ENCODE data around the gene PGP.

The PGP gene

DNA sequence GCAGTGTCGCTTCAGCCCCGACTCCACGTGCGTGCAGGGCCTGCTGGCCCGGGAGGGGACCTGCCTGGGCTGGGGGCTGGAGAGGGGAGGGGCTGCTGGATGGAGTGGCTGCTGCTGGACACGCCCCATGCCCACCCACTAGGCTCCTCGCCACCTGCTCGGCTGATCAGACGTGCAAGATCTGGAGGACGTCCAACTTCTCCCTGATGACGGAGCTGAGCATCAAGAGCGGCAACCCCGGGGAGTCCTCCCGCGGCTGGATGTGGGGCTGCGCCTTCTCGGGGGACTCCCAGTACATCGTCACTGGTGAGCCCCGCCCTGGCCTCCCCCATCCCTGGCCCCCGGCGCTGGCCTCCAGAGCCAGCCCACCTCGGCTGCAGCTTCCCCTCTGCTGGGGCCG is 6.3 kb downstream of the PGP start:
- no peak for DNase-seq (ENCODE audit: low read depth)
- TF ChIP-seq, protein P1, sequence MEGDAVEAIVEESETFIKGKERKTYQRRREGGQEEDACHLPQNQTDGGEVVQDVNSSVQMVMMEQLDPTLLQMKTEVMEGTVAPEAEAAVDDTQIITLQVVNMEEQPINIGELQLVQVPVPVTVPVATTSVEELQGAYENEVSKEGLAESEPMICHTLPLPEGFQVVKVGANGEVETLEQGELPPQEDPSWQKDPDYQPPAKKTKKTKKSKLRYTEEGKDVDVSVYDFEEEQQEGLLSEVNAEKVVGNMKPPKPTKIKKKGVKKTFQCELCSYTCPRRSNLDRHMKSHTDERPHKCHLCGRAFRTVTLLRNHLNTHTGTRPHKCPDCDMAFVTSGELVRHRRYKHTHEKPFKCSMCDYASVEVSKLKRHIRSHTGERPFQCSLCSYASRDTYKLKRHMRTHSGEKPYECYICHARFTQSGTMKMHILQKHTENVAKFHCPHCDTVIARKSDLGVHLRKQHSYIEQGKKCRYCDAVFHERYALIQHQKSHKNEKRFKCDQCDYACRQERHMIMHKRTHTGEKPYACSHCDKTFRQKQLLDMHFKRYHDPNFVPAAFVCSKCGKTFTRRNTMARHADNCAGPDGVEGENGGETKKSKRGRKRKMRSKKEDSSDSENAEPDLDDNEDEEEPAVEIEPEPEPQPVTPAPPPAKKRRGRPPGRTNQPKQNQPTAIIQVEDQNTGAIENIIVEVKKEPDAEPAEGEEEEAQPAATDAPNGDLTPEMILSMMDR (IDR thresholded peaks at IDR 0.05; ENCODE audit: low read depth, low read length, missing control alignments) = no peak
- H3K4me3 ChIP-seq (ENCODE audit: low read depth, low read length) = no peak overlapping the region

DNA sequence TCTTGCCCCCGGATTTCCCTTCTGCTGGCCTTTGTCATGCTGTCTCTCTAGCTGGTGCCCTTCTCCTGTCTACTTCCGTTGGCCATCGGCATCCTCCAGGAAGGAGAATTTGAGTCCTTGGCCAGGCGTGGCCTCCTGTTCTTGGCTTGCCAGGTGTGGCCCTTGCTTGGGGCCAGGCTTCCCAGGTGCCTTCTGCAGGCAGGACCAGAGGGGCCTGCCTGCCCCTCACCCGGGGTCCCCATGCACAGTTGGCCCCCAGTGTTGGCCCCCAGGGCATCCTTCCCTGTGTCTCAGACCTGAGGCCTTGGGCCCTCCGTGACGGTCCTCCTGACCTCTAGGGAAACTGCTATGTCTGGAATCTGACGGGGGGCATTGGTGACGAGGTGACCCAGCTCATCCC is 6.8 kb downstream of the PGP start:
- TF ChIP-seq, protein P1 (IDR thresholded peaks at IDR 0.05; ENCODE audit: low read depth, low read length, missing control alignments) = no peak
- H3K4me3 ChIP-seq (ENCODE audit: low read depth, low read length) = no peak overlapping the region
- no peak for DNase-seq (ENCODE audit: low read depth)

DNA sequence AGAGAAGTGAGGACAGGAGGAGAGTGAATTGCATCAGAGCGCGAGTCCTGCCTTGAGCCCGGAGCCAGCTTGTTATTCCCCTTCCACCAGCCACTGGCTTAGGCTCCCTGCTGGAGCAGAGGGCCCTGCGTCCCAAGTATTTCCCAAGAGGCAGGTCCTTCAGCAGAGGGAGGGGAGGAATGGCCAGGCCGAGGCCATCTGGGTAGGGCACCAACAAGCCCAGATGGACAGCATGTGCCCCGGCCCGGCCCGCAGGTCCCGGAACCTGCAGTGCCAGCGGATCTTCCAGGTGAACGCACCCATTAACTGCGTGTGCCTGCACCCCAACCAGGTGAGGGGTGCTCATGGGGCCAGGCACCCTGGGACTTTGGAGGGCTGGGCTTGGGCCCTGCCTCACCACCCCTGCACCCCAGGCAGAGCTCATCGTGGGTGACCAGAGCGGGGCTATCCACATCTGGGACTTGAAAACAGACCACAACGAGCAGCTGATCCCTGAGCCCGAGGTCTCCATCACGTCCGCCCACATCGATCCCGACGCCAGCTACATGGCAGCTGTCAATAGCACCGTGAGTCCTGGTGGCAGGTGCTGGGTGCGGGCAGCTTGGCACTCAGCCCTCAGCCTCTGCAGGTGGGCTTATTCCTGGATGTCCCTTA is 7.7 kb downstream of the PGP start:
- H3K4me3 ChIP-seq (ENCODE audit: low read depth, low read length) = peak overlapping the region; percentile 58; the same call in 1 of the 2 replicates
- TF ChIP-seq, protein P1 (IDR thresholded peaks at IDR 0.05; ENCODE audit: low read depth, low read length, missing control alignments) = no peak
- DNase-seq (ENCODE audit: low read depth) = no peak

DNA sequence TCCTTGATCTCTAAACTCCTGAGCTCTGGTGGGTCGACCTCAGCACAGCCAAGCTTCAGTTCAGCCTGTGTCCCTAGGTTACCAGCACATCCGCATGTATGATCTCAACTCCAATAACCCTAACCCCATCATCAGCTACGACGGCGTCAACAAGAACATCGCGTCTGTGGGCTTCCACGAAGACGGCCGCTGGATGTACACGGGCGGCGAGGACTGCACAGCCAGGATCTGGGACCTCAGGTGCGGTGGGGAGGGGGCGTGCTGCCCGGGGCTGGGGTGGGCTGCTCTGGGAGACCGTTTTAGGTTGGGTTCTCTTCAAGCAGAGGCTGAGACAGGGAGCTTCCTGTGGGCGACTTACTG is 8.2 kb downstream of the PGP start:
- TF ChIP-seq, protein P1 (IDR thresholded peaks at IDR 0.05; ENCODE audit: low read depth, low read length, missing control alignments) = no peak
- H3K4me3 ChIP-seq (ENCODE audit: low read depth, low read length) = peak overlapping the region; percentile 58
- DNase-seq (ENCODE audit: low read depth) = no peak

DNA sequence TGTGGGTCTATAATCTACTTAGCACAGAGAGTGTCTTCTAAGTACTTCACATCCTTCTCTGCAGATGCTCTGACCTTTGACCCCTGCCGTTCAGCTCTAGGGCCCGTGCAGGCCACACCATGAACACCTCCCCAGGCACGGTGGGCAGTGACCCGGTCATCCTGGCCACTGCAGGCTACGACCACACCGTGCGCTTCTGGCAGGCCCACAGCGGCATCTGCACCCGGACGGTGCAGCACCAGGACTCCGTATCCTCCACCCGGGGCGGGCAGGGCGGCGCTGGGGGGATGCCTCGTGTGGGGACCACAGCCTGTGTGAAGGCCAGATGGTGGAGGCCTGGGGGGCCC is 8.7 kb downstream of the PGP start:
- TF ChIP-seq, protein P1 (IDR thresholded peaks at IDR 0.05; ENCODE audit: low read depth, low read length, missing control alignments) = no peak
- peak overlapping the region; percentile 58 for H3K4me3 ChIP-seq (ENCODE audit: low read depth, low read length)
- no peak for DNase-seq (ENCODE audit: low read depth)

DNA sequence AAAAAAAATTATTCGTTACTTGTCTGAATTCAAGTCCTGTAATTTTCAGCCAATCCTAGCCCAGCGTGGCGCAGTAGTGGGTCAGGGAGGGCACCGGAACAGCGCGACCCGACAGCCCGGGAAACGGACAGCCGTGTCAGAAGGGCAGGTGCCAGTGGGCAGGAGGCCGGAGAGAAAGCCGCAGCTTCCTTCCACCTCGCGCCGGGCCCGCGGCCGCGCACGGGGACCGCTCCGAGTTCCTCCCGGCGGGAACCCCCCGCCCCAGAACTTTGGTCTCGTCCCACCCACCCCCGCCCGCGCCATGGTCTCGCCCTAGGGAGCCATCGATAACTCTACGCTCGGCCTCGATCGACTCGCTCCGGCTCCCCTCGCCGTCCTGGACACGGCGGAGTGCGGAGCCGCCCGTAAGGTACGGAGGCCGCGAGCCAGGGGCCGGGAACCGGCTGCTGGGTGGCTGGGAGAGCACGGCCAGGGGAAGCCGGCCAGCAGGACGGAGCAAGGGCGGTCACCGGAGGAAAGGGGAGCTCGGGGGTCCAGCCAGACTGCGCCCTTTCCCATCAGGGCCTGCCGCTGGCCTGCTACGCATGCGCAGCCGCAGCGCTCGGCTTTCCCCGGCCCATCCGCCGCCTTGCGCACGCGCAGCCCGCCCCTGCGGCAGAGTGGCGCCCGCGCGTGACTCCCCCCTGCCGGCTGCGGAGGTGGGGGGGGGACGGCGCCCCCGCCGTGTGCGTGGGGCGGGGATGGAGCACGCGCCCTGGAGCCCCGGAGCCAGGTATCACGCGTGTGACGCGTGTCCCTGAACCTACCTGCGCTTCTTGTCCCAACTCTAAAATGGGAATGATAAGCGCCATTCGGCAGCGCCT is 9.3 kb downstream of the PGP start, which contains the start of gene MLST8:
MLST8 (plus strand) TSS at position 351 of the 863 bp plus-strand sequence. CDS start 632 bp downstream, outside the sequence.
- peak within 1 kb of the TSS; percentile 58 for H3K4me3 ChIP-seq (ENCODE audit: low read depth, low read length)
- DNase-seq (ENCODE audit: low read depth) = peak; percentile 62
- TF ChIP-seq, protein P1 (IDR thresholded peaks at IDR 0.05; ENCODE audit: low read depth, low read length, missing control alignments) = peak; percentile 30

Data from GM12864 (cell line).